NCI-H2196 treated with DMSO at 0.1 percent for 48 hours (cell line): ENCODE results near the gene MRM3.
"Not testable (repeated sequence)": the region's sequence is repeated elsewhere in the genome, so short reads cannot be mapped to it uniquely, and the experiment has no call there.

Source experiments
- DNase-seq: peaks from one replicate; lab custom pipeline; 2025; ENCODE audit not compliant: unreplicated experiment; lab: John Stamatoyannopoulos, UW

MRM3 gene, protein sequence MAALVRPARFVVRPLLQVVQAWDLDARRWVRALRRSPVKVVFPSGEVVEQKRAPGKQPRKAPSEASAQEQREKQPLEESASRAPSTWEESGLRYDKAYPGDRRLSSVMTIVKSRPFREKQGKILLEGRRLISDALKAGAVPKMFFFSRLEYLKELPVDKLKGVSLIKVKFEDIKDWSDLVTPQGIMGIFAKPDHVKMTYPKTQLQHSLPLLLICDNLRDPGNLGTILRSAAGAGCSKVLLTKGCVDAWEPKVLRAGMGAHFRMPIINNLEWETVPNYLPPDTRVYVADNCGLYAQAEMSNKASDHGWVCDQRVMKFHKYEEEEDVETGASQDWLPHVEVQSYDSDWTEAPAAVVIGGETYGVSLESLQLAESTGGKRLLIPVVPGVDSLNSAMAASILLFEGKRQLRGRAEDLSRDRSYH

DNA sequence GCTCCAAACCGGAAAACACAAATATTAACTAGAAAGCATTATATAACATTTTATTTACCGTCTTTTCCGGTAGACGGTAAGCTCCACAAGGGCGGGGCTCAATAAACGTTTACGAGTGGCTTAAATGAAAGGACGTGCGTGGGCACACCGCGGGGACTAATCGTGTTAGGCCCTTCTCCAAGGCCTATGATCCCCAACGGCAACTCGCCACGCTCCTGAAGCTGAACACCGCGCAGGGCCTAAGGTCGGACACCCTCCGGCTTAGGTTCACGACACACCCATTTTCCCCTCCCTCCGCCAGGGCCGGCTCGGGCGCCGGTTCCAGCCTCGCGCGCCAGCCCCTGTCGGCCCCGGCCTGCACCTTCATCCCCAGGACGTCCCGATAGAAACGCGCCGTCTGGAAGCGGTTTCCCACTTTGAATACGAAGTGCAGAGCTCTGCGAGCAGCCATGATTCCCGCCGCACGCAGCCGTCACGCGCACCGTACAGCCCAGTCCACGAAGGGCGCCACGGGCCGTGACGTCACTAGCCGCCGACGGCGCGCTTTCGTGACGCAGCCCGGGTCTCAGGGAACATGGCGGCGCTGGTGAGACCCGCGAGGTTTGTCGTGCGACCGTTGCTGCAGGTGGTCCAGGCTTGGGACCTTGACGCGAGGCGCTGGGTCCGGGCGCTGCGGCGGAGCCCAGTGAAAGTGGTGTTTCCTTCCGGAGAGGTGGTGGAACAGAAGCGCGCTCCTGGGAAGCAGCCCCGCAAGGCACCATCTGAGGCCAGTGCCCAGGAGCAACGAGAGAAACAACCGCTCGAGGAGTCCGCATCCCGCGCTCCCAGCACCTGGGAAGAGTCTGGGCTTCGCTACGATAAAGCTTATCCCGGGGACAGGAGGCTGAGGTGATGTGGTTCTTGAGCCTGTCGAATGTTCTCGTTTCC, at the start of gene MRM3, which contains the start of gene GLOD4:
MRM3 (plus strand) TSS at position 549 of the 927 bp plus-strand sequence; CDS start at position 575, 26 bp downstream.
GLOD4 (minus strand) TSS at position 476 of the 927 bp plus-strand sequence; CDS start at position 451, 25 bp downstream.
- peak; percentile 53 for DNase-seq

DNA sequence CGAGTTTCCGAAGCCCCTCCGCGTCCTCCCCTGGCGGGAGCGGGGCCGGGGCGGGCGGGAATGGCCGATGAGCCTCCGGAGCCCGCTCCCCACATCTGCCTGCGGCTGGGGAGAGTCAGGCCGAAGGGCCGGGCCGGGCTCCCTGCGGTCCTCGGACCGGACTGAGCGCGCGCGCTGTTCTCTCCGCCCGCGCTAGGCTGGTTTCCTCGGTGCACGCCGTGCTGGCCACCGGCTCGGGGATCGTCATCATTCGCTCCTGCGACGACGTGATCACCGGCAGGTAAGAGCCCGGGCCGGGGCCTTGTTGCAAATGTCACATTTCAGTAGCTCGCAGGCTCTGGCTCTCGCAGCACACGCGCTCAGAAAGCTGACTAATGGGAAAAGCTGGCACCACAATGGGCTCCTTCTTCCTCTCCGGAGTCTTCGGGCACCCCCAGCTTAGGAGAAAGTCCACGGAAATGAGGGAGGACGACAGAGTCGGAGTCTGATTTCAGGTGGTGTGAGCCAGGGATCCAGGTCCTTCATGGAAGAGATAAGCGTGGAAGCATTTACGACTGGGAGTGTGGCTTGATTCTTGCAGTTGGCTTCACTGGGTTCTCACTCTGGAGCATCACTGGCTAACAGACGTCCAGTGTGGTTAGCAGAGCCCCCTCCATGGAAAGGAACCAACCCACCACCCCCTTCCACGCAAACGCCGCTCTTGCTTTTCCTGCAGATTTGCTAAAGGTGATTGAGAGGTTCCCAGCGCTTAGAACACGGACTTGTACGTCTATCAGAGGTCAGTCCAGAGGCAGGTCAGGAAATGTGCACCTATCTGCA, 49.0 kb upstream of the MRM3 start:
- DNase-seq: no peak

DNA sequence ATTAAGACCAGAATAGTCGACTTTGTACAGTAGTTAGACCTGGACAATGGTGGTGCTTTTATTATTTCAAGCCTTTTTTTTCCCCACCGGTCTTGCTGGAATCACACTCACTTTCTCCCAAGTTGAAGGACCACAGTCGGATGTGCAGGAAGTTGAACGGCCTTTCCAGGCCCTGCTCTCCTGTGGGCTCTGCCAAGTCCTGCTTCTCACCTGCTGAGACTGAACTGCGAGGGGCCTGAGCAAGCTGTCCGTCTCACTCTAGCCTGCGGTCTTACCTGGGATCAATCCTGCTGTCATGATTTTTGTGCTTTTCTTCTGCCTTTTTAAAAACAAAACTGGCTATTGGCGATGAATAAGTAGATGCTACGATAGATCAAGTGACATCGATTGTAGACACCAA, 48.4 kb upstream of the MRM3 start:
- no peak for DNase-seq

DNA sequence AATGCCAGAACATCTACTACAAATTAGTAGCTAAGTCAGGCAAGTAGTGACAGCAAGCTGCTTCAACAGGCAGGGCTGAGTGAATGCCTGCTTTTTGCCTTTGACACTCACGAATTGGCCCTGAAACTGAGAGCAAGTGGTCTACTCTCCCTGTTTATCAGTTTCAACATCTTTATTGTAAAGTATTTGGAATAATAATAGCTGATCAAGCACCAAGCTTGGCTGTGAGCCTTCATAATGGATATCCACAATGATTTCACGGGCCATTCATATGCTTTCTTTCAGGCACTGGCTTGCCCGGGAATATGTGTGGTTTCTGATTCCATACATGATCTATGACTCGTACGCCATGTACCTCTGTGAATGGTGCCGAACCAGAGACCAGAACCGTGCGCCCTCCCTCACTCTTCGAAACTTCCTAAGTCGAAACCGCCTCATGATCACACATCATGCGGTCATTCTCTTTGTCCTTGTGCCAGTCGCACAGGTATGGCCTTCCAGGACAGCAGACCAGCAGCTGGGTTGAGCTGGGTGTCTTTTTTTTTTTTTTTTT, 44.5 kb upstream of the MRM3 start:
- DNase-seq: no peak

DNA sequence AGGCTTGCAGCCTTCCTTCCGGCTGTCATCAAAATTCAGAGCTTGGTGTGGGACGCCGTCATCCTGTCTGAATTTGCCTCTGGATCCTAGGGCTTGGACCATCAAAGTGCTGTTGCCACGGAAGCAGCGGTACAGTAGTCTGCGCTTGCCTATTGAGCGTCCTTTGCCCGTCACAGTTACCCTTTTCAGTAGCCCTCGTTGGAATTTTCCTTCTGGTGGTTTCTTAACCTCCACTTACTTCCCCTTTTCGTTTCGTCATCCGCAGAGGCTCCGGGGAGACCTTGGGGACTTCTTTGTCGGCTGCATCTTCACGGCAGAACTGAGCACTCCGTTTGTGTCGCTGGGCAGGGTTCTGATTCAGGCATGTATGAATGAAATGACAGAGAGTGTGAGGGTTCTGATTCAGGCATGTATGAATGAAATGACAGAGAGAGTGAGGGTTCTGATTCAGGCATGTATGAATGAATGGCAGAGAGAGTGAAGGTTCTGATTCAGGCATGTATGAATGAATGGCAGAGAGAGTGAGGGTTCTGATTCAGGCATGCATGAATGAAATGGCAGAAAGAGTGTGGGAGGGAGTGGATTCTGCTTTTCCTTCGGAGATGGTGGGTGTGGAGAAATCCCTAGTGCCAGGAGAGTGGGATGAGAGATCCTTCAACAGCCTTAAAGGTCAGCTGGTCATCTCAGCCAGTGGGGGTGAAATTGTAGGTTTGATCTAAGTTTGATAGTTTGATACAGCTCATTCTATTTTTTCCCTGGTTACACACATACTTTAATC, 41.7 kb upstream of the MRM3 start:
- no peak for DNase-seq

DNA sequence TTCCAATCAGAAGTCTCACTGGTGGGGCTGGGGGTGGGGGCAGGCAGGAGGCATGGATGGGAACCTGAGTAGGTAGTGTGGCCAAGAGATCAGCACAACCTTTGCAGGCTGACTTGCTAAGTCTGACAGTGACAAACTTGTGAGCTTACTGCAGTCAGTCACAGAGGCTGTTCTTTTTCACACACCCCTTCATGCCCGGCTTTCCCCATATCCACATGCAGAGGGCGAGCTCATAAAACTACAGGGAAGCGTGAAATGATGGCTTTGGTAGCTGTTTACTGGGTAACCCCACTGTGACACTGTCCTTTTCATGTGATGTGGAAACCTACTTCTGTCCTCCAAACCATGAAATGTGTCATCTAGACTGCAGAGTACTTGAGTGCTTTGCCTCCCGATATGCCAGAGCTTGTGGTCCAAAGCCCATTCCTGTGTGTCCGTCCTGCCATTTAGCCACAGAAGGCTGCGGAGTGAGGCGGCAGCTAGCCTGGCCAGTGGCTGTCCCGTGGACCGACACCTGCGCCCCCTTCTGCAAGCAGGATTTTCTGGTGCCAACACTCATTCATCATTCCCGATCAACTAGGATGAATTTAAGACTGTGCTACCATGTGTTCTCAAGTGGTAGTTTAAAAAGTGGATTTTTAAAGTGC, 39.9 kb upstream of the MRM3 start:
- no peak for DNase-seq

DNA sequence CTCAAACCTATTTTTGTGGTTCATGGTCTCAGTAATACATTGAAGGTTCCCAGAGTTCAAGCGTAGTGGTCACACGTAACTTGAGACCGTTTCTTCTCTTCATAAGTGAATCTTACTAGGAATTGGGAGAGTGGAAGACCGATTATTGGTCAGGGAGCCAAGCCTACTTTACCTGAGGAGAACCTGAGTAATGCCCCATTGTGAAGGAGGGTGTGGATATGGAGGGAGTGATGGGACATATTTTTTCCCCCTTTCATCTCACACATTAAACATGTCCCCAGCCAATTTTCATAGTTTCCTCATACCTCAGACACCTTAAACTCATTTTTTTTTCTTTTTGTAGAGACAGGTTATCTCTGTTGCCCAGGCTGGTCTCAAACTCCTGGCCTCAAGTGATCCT, 39.0 kb upstream of the MRM3 start:
- no peak for DNase-seq

DNA sequence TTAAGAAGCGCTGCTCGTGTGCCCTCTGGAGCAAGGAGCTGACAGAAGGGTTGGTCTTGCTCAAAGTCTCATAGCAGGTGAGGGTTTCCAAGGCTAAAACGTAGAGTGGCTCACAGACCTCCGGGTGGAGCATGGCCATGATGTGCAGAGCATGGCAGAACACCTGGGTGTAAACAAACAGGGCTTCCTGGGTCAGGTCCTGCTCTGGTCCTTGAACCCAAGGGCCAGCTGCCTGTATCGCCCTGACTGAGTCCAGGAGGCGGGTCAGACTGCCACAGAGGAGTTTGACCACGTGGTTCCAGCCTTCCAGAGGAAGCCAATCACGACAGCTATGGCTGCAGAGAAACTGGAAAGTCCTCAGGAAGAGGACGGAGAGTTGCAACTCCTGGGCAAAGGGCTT, 37.2 kb upstream of the MRM3 start:
- DNase-seq: no peak

DNA sequence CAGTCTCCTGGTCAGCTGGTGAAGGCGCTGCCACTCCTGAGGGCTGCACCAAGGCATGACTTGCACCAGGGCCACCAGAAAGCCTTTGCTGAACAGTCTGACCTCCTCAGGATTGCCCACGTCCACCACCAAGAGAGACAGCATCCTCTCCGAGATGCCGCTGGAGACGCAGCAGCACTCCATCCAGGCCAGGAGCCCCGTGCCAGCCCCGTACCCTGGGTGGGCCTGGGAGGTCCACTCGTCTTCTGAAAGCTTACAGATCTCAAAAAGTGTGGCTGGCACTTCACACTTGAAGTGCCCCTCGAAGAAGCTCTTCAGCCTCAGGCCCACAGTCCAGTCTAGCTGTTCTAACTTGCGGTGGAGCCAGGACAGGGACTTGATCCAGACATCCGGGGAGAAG, 36.7 kb upstream of the MRM3 start:
- DNase-seq: no peak

DNA sequence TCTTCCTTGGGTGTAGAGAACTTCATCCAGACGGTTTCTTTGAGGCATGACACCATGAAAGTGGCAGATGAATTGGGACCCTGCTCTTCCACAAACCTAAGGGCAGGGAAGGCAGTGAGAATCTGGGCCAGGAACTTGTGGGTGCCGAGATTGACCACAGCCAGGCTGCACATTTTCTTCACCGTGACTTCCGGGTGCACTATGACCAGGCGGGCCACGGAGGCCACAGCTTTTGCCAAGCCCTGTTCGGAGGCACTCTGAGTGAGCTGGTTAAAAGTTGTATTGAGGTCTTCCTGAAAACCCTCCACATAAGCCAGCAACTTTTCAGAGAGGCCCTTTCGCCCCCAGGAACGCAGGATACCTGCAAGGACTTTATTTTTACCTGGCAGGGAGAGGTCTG, 36.0 kb upstream of the MRM3 start:
- DNase-seq: no peak

DNA sequence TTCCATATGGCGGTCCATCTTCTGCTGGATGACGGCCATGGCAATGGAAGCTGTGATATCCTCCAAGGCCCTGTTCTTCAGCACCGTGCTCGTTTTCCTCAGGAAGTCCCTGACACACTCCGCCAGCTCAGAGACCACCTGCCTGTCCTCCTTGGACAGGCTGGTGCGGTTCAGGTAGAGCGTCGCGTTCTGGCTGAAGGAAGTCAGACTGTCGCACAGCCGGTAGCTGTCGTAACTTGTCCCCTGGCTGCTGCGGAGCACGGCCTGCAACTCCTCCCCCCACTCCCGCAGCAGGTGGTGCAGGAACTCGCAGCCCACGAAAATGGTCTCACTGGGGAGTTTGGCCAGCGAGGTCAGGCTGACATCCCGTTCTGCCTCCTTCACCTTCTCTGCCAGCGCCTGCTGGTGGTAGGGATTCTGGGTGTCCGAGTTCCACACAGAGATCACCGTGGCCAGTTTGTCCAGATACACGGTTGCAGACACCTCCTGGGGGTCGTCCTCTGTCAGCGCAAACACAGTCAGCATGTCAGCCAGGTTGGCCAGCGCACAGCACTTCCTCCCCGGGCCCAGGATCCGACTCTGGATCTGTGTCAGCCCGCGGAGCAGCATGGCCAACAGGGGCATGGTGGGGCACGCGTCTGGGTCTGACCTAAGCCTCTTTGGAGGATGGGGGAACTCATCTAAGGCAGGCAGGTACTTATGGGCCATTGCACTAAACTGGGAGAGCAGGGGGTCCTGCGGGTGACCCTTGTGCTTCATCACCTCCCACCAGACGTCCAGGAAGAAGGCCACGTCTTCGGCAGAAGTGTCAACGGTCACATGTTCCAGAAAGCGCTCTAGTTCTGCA, 35.1 kb upstream of the MRM3 start:
- no peak for DNase-seq

DNA sequence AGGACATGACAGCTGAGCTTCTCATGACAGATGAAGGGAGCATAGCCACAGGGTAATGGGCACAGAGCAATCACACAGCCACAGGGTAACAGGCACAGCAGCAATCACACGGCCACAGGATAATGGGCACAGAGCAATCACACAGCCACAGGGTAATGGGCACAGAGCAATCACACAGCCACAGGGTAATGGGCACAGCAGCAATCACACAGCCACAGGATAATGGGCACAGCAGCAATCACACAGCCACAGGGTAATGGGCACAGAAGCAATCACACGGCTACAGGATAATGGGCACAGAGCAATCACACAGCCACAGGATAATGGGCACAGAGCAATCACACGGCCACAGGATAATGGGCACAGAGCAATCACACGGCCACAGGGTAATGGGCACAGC, 33.5 kb upstream of the MRM3 start:
- not testable (repeated sequence) for DNase-seq

DNA sequence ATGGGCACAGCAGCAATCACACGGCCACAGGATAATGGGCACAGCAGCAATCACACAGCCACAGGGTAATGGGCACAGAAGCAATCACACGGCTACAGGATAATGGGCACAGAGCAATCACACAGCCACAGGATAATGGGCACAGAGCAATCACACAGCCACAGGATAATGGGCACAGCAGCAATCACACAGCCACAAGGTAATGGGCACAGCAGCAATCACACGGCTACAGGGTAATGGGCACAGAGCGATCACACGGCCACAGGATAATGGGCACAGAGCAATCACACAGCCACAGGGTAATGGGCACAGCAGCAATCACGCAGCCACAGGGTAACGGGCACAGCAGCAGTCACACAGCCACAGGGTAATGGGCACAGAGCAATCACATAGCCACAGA, 32.8 kb upstream of the MRM3 start:
- not testable (repeated sequence) for DNase-seq

DNA sequence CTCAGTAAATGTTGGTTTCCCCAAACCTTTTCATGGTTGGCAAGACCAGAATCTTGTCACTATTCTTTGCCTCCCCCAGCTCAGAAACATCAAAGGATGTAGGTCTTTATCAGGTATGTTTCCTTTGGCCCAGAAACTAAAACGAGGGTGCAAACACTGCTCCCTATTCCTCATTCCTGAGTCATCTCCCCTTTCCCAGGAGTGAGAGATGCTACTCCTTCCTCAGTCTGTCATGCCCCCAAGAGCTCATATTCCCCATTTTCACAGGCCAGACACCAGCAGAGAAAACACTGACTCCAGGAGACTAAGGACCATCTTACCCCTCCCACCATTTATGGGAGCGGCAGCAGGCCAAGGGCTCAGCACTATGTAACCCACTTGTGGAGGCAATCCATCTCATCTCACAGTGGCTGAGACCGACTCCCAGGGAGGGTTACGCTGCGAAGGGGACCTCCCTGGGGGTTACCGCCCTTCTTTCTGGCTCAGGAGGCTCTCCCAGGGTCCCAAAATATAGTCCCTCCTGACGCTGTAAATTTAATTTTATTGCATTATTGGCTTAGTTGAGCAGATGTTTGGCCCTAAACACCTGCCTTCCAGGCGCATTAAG, 31.6 kb upstream of the MRM3 start:
- DNase-seq: no peak

DNA sequence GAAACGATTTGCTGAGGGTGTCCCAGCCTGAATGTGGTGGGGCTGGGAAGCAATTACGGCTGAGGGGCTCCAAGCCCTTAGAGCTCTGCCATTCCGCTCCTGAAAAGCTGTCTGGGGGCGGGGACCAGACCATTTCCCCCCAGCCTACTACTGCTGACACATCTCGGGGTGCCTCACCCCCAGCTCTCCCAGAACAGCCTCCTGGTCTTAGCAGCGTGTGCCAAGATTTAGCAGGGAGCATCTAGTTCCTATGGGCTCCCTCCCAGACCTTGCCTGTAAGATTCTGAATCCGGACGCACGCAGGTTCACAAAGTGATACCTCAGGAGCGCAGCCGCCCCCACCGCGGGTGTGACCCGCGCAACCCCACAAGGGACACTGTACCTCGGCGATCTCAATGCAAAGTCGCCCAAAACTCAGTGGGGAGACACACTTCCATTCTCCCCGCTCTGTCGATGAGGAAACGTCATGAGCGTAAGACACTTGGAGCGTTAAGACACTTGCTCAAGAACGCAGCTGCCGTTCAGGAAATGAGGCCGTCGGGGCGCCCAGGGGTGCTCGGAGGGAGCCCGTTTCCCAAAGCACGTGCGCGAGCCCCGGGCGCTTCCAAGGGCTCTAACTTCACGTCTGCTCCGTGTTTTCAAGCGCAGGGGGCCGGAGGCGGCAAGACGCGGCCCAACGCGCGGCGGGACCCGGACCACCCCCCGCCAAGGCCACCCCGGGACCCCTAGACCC, 30.7 kb upstream of the MRM3 start:
- no peak for DNase-seq

DNA sequence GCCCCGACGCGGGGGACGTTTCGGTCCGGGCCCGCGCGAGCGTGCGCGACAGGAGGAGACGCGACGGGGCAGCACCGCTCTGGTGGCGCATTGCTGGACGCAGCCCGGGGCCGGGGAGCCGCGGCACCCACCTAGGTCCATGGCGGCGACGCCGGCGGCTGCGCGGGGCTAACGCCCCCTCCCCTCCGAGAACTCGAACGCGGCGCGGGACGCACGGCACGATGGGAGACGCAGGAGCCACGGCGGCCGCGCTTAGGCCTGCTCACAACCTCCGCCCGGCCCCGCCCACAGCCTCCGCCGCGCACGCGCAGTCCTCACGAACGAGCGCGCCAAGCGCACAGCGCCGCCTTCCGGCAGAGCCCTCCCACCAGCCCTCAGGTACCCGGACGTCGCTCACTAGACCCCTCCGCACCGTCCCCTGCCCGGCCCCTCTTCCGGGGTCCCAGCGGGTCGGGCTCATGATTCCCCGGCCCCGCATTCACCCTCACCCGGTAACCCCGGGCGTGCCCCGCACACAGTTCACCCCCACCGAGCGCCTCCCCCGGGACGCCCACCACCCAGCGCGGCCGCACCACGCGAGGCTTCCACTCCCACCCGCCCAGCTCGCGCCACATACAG, 30.0 kb upstream of the MRM3 start, which contains the start of gene GEMIN4:
GEMIN4 (minus strand) TSS at position 263 of the 618 bp plus-strand sequence; CDS start at position 141, 122 bp downstream.
- peak; percentile 28 for DNase-seq
